GM12892 (cell line): ENCODE measurements around the gene OTOR.

Source experiments
- DNase-seq: peaks from one replicate; pipeline ENCODE4 v3.0.0; 2011; ENCODE audit not compliant: insufficient read length
- FAIRE-seq: peaks from 2 replicates; lab custom pipeline; 2011; peaks lifted over from hg19 to GRCh38; lab: Jason Lieb, UNC
- POLR2A ChIP-seq: IDR thresholded peaks from 2 replicates; pipeline ENCODE4 v1.6.1; 2011; ENCODE audit warnings: low read depth, low read length, control low read depth
- POLR2AphosphoS5 ChIP-seq: IDR thresholded peaks from 2 replicates; pipeline ENCODE4 v1.6.1; 2011; ENCODE audit warnings: low read depth, low read length, control low read depth
- TAF1 ChIP-seq: IDR thresholded peaks from 2 replicates; pipeline ENCODE4 v1.6.1; 2011; ENCODE audit warnings: low read depth, mild to moderate bottlenecking, control low read depth, low read length, borderline replicate concordance

Gene OTOR

GRCh38 chr20:16785226-16785625, 37.1 kb downstream of the OTOR start:
- TF ChIP-seq TAF1 = no peak
- no peak for TF ChIP-seq POLR2A
- no peak for TF ChIP-seq POLR2AphosphoS5
- no peak for DNase-seq

More at GRCh38 chr20:16785226-16785625, 37.1 kb downstream of the OTOR start:
- FAIRE-seq = no peak
